ENCODE results near the gene JAGN1. TPM values are rescaled to one million over a fixed set of nuclear protein-coding genes. Genes with fewer than 3 reads are reported as not detected.
"Not testable (repeated sequence)": the region's sequence is repeated elsewhere in the genome, so short reads cannot be mapped to it uniquely, and the experiment has no call there.

Gene JAGN1
- total RNA-seq, 1 donor from 2014 or later, result 35.5 TPM

DNA sequence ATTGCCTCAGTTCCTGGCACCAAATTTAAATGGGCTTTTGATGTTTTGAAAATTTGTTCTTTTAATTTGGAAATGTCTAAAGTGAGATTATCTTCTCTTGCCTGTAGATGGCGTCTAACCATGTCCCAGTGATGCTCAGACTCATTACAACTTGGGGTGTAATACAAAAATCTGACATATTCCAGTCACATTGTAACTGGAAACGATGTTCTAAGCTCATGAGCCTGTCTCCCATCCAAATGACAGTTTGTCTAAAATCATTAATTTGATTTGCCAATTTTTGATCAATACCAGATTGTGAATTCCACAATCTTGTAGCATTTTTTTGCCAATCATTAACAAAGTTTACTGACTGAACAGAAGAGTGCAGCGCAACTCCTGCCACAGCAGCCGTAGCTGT, 41.5 kb upstream of the JAGN1 start:
- FAIRE-seq; H3K27me3 ChIP-seq (ENCODE audit: control insufficient read depth, insufficient read depth, low read length); H3K36me3 ChIP-seq (ENCODE audit: control insufficient read depth, insufficient read depth, low read length); H3K4me3 ChIP-seq (ENCODE audit: low read depth, low read length): not testable (repeated sequence)
- TF ChIP-seq, protein P1, sequence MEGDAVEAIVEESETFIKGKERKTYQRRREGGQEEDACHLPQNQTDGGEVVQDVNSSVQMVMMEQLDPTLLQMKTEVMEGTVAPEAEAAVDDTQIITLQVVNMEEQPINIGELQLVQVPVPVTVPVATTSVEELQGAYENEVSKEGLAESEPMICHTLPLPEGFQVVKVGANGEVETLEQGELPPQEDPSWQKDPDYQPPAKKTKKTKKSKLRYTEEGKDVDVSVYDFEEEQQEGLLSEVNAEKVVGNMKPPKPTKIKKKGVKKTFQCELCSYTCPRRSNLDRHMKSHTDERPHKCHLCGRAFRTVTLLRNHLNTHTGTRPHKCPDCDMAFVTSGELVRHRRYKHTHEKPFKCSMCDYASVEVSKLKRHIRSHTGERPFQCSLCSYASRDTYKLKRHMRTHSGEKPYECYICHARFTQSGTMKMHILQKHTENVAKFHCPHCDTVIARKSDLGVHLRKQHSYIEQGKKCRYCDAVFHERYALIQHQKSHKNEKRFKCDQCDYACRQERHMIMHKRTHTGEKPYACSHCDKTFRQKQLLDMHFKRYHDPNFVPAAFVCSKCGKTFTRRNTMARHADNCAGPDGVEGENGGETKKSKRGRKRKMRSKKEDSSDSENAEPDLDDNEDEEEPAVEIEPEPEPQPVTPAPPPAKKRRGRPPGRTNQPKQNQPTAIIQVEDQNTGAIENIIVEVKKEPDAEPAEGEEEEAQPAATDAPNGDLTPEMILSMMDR (IDR thresholded peaks at IDR 0.05; ENCODE audit: insufficient read depth, low read length, severe bottlenecking), result peak; percentile 25
- peak; percentile 22 for DNase-seq (ENCODE audit: low read depth)

DNA sequence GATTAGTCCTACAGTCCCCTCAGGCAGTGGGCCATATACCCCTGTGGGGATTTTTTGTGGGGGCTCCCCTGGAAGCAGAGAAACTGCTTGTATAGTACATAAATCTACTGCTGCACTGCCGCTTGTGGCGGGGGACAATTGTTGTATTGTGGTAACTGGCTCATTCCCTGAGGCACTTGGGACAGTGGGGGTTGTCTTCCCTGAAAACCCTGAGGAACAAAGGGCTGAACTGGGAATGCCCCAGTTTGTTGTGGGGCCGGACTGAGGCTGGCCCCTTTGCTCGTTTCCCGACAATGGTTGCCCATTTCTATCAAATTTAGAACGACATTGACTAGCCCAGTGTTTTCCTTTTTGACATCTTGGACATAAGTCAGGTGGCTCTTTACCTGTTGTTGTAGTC, 39.0 kb upstream of the JAGN1 start:
- H3K36me3 ChIP-seq (ENCODE audit: control insufficient read depth, insufficient read depth, low read length); FAIRE-seq; H3K4me3 ChIP-seq (ENCODE audit: low read depth, low read length); H3K27me3 ChIP-seq (ENCODE audit: control insufficient read depth, insufficient read depth, low read length); DNase-seq (ENCODE audit: low read depth): not testable (repeated sequence)

DNA sequence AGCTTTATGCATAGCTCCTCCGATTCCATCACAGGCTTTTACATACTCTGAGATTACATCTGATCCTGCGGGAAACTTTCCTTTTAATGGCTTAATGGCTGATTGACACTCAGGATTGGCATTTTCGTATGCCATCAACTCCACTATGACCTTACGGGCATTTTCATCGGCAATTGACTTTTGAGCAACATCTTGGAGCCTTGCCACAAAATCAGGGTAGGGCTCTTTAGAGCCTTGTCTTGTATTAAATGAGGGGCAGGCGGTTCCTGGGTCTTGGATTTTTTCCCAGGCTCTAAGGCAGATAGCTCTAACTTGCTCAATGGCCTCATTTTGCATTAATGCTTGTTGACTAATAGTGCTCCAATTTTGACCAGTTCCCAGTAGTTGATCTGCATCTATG, 38.5 kb upstream of the JAGN1 start:
- FAIRE-seq; H3K4me3 ChIP-seq (ENCODE audit: low read depth, low read length); H3K27me3 ChIP-seq (ENCODE audit: control insufficient read depth, insufficient read depth, low read length); DNase-seq (ENCODE audit: low read depth); H3K36me3 ChIP-seq (ENCODE audit: control insufficient read depth, insufficient read depth, low read length): not testable (repeated sequence)

DNA sequence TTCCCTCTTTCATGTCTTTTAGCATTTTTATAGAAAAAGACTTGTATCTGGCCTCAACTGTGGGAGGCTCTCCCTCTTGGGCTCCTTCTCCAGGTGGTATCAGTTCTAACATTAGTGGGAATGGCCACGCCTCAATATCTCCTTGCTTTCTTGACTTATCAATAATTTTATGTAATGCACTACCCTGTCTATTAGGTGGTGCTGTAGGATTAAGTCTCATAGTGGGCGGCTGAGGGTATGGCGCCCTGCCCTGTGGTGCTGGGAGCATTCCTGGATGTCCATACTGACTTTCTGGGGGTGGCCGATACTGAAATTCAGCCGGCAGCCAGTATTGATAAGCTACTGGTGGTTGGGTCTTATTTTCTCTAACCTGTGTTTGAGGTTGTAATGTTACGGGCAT, 37.9 kb upstream of the JAGN1 start:
- no peak for DNase-seq (ENCODE audit: low read depth)
- no peaks in the 10 kb centered on the region for H3K36me3 ChIP-seq (ENCODE audit: control insufficient read depth, insufficient read depth, low read length)
- H3K4me3 ChIP-seq (ENCODE audit: low read depth, low read length), result no peak overlapping the region
- TF ChIP-seq, protein P1 (IDR thresholded peaks at IDR 0.05; ENCODE audit: insufficient read depth, low read length, severe bottlenecking), result no peak
- FAIRE-seq, result no peak
- no peaks in the 10 kb centered on the region for H3K27me3 ChIP-seq (ENCODE audit: control insufficient read depth, insufficient read depth, low read length)

DNA sequence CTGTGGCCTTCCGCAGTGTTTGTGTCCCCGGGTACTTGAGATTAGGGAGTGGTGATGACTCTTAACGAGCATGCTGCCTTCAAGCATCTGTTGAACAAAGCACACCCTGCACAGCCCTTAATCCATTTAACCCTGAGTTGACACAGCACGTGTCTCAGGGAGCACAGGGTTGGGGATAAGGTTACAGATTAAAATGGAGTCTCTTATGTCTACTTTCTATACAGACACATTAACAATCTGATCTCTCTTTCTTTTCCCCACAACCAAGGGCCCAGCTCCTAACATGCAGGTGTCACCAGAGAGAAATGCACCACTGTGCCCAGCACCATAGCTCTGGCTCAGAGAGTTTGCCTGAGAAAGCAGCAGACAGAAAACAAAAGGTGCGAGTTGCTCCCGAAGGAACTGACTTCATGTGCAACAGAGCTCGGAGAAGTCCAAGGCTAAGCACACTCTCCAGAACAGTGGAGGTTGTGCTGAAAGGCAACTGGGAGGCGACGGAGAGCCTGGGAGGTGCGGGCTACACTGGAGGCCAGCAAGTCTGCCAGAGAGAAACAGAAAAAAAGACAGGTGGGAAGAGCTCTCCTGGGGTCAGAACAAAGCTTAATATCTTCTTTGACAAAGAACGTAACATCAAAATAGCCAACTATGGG, 36.0 kb upstream of the JAGN1 start:
- not testable (repeated sequence) for H3K4me3 ChIP-seq (ENCODE audit: low read depth, low read length); DNase-seq (ENCODE audit: low read depth); H3K27me3 ChIP-seq (ENCODE audit: control insufficient read depth, insufficient read depth, low read length); FAIRE-seq; H3K36me3 ChIP-seq (ENCODE audit: control insufficient read depth, insufficient read depth, low read length)

DNA sequence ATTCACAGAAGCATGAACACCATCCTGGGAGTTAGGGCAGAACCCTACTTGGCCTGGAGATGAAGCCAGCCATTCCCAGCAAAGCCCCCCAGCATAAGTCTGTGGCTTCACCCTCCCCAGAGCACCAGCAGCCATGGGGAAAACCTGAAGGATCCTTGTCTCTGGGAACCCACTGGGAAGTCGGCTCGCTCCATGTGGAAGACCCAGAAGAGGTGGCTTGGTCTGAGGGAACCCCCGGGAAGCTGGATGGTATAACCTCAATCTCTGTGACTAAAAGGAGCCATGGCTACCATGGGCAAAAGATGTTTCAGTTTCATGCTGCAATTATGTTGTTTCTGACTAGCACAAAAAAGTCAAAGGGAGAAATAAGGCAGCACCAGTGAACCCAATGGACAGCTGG, 34.8 kb upstream of the JAGN1 start:
- FAIRE-seq (no peak), DNase-seq (ENCODE audit: low read depth) (no peak)
- no peaks in the 10 kb centered on the region for H3K27me3 ChIP-seq (ENCODE audit: control insufficient read depth, insufficient read depth, low read length)
- H3K4me3 ChIP-seq (ENCODE audit: low read depth, low read length), result no peak overlapping the region
- TF ChIP-seq, protein P1 (IDR thresholded peaks at IDR 0.05; ENCODE audit: insufficient read depth, low read length, severe bottlenecking), result no peak
- no peaks in the 10 kb centered on the region for H3K36me3 ChIP-seq (ENCODE audit: control insufficient read depth, insufficient read depth, low read length)

DNA sequence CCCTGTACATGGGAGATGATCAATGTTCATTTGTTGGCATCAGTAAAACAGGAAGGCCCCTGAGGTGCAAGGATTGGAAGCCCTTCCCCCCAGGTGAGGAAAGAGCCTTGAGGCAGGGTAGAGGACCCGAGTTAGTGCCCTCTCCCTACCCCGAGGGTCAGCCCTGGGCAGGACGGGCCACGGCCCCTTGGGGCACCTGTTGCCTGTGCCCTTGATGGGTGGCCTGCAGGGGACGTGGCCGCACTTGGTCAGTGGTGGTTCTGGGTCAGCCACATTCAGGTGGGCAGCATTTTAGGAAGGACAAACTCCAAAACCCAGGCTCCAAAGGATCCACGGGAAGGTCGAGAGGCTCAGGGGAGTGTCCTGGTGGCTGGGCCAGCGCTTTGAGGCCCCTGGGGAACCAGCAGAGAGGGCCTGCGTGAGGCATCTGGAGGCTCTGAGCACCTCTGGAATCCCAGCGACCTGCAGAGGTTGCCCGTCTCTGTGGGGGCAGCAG, 30.8 kb upstream of the JAGN1 start:
- no peak overlapping the region for H3K4me3 ChIP-seq (ENCODE audit: low read depth, low read length)
- peaks cover 3% of the 10 kb centered on the region for H3K27me3 ChIP-seq (ENCODE audit: control insufficient read depth, insufficient read depth, low read length)
- no peak for FAIRE-seq
- DNase-seq (ENCODE audit: low read depth), result no peak
- TF ChIP-seq, protein P1 (IDR thresholded peaks at IDR 0.05; ENCODE audit: insufficient read depth, low read length, severe bottlenecking), result no peak
- H3K36me3 ChIP-seq (ENCODE audit: control insufficient read depth, insufficient read depth, low read length), result no peaks in the 10 kb centered on the region

Measured in bronchial epithelial cell (primary cell).